IPS DF 4.7 (cell line): ENCODE measurements around the gene TXNRD3.
"Not testable (repeated sequence)": the region's sequence is repeated elsewhere in the genome, so short reads cannot be mapped to it uniquely, and the experiment has no call there.

Experiments used
- DNase-seq: peaks from one replicate; pipeline ENCODE4 v3.0.0-alpha.2; 2013; ENCODE audit warnings: low spot score; ENCODE audit errors: extremely low read depth

The TXNRD3 gene

GRCh38 chr3:126595479-126595878, 59.4 kb downstream of the TXNRD3 start:
- not testable (repeated sequence) for DNase-seq

GRCh38 chr3:126591515-126591914, 63.4 kb downstream of the TXNRD3 start:
- DNase-seq: not testable (repeated sequence)

GRCh38 chr3:126582311-126582710, 72.6 kb downstream of the TXNRD3 start:
- no peak for DNase-seq

GRCh38 chr3:126581569-126581968, 73.4 kb downstream of the TXNRD3 start:
- no peak for DNase-seq

GRCh38 chr3:126580746-126581145, 74.2 kb downstream of the TXNRD3 start:
- no peak for DNase-seq

- no peak for DNase-seq
Measured at GRCh38 chr3:126578702-126579101, 76.2 kb downstream of the TXNRD3 start.

- DNase-seq: no peak
Measured at GRCh38 chr3:126577261-126577660, 77.7 kb downstream of the TXNRD3 start.

GRCh38 chr3:126573492-126574117, 81.3 kb downstream of the TXNRD3 start:
- DNase-seq: no peak

GRCh38 chr3:126571078-126571477, 83.8 kb downstream of the TXNRD3 start:
- no peak for DNase-seq

- no peak for DNase-seq
Measured at GRCh38 chr3:126570103-126570541, 84.8 kb downstream of the TXNRD3 start.

GRCh38 chr3:126569390-126569975, 85.4 kb downstream of the TXNRD3 start:
- no peak for DNase-seq

GRCh38 chr3:126568776-126569342, 86.1 kb downstream of the TXNRD3 start:
- DNase-seq: no peak

GRCh38 chr3:126567696-126568438, 87.1 kb downstream of the TXNRD3 start:
- no peak for DNase-seq

- DNase-seq: no peak
Measured at GRCh38 chr3:126562737-126563276, 92.1 kb downstream of the TXNRD3 start.

GRCh38 chr3:126558336-126559071, 96.4 kb downstream of the TXNRD3 start, which contains the start of gene C3orf22:
Gene C3orf22 (minus strand): TSS chr3:126558932. CDS start chr3:126553390, 5,542 bp downstream.
- no peak for DNase-seq

GRCh38 chr3:126557761-126558160, 97.2 kb downstream of the TXNRD3 start:
- no peak for DNase-seq

GRCh38 chr3:126557415-126557745, 97.5 kb downstream of the TXNRD3 start:
- no peak for DNase-seq
